GM12875 (cell line): ENCODE data around the gene GRIN3A.
"Not testable (repeated sequence)": the region's sequence is repeated elsewhere in the genome, so short reads cannot be mapped to it uniquely, and the experiment has no call there.

Experiments used
- H3K4me3 ChIP-seq: one replicate; pipeline ENCODE4 v1.5.1; 2011; ENCODE audit warnings: low read depth, low read length, control low read depth
- CTCF ChIP-seq: IDR thresholded peaks from 2 replicates; pipeline ENCODE4 v1.5.1; 2011; ENCODE audit warnings: low read depth, mild to moderate bottlenecking, control low read depth, inconsistent platforms, low read length, moderate library complexity, borderline replicate concordance; ENCODE audit not compliant: insufficient read depth

Gene GRIN3A

GRCh38 chr9:101739311-101739710, 864 bp upstream of the GRIN3A start:
- TF ChIP-seq CTCF, result no peak

GRCh38 chr9:101737705-101738565, 512 bp downstream of the GRIN3A start:
- TF ChIP-seq CTCF, result no peak
- no peak overlapping the region for H3K4me3 ChIP-seq

More at GRCh38 chr9:101739311-101739710, 864 bp upstream of the GRIN3A start:
- no peak overlapping the region for H3K4me3 ChIP-seq

- no peak overlapping the region for H3K4me3 ChIP-seq
- no peak for TF ChIP-seq CTCF
Observed at GRCh38 chr9:101737165-101737704, 1.2 kb downstream of the GRIN3A start.

- TF ChIP-seq CTCF, result no peak
- no peak overlapping the region for H3K4me3 ChIP-seq
Observed at GRCh38 chr9:101736717-101737116, 1.7 kb downstream of the GRIN3A start.

GRCh38 chr9:101731429-101731828, 7.0 kb downstream of the GRIN3A start:
- no peak for TF ChIP-seq CTCF
- H3K4me3 ChIP-seq, result no peak overlapping the region

- H3K4me3 ChIP-seq, result no peak overlapping the region
- TF ChIP-seq CTCF, result peak; percentile 67
Observed at GRCh38 chr9:101727612-101728524, 10.6 kb downstream of the GRIN3A start.

GRCh38 chr9:101724271-101724670, 14.2 kb downstream of the GRIN3A start:
- H3K4me3 ChIP-seq, result not testable (repeated sequence)
